Activated T-cell treated with anti-CD3 and anti-CD28 coated beads, Interleukin-2, amount 50 U/mL, for 72 hours (primary cell): ENCODE data around the gene HTR7. TPM values are rescaled to one million over a fixed set of nuclear protein-coding genes. Genes with fewer than 3 reads are reported as not detected.
"Not testable (repeated sequence)": the region's sequence is repeated elsewhere in the genome, so short reads cannot be mapped to it uniquely, and the experiment has no call there.

Experiments
- ATAC-seq, 2 donors: fragments of 150-1000 bp; cut with Tn5 transposase; replicated peaks in 1 of 2; 2 replicates each; pipeline ENCODE4 v1.10.0; 2021; ENCODE audit warnings: moderate library complexity in 2 of 2, mild to moderate bottlenecking in 1 of 2
- DNase-seq, 2 donors: peaks; one replicate each; pipeline ENCODE4 v3.0.0; 2021 to 2022; ENCODE audit warnings: mixed read lengths in 1 of 2
- H3K27ac Mint-ChIP-seq: one replicate; pipeline ENCODE4 v1.8.0; 2022; ENCODE audit warnings: mild to moderate bottlenecking, moderate library complexity, mixed read lengths
- H3K27me3 Mint-ChIP-seq: one replicate; pipeline ENCODE4 v1.8.0; 2022; ENCODE audit warnings: low read depth, mixed read lengths
- H3K36me3 Mint-ChIP-seq, 2 donors: one replicate each; pipeline ENCODE4 v1.8.0; 2022; ENCODE audit warnings: mixed read lengths in 2 of 2, mild to moderate bottlenecking in 1 of 2; ENCODE audit not compliant: insufficient read depth in 2 of 2
- H3K4me1 Mint-ChIP-seq: one replicate; pipeline ENCODE4 v1.8.0; 2022; ENCODE audit warnings: low read depth, mixed read lengths
- H3K4me3 Mint-ChIP-seq, 2 donors: one replicate each; pipeline ENCODE4 v1.8.0; 2022; ENCODE audit warnings: mild to moderate bottlenecking in 2 of 2, mixed read lengths in 2 of 2, moderate library complexity in 2 of 2
- H3K9me3 Mint-ChIP-seq, 2 donors: one replicate each; pipeline ENCODE4 v1.8.0; 2022; ENCODE audit warnings: mixed read lengths in 2 of 2
- total RNA-seq, 2 donors: library from RNA; stranded (reverse); gene quantifications; one replicate each; pipeline ENCODE4 v1.2.3, GENCODE V29; 2022

Gene HTR7
- total RNA-seq, 2 donors from 2014 or later, result 0.09 to 0.10 TPM

DNA sequence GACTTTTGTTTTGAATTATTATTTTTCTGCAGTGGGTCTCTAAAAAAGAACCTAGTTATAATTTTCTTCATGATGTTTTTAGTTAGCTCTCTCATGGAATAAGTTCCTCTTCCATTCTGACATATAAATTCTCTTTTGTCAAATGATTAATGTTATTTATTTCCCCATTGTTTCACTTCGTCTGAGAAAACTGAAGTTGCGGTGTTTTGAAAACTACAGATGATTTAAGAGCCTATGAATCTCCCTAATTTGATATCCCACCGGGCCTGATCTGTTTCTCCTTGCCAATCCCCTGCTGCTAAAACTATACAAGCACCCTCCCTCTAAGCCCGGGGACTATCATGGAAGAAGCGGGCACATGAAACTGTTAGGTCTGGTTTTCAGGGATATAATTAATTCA lies 41.4 kb downstream of the HTR7 start:
- no peaks in the 10 kb centered on the region for H3K36me3 Mint-ChIP-seq
- no peak overlapping the region for H3K27ac Mint-ChIP-seq
- H3K4me3 Mint-ChIP-seq, result no peak overlapping the region
- DNase-seq (no peak), ATAC-seq (no peak)
- H3K9me3 Mint-ChIP-seq, result peaks cover 0 to 2% of the 10 kb centered on the region in 2 donors
- no peaks in the 10 kb centered on the region for H3K4me1 Mint-ChIP-seq
- peaks cover 6% of the 10 kb centered on the region for H3K27me3 Mint-ChIP-seq

DNA sequence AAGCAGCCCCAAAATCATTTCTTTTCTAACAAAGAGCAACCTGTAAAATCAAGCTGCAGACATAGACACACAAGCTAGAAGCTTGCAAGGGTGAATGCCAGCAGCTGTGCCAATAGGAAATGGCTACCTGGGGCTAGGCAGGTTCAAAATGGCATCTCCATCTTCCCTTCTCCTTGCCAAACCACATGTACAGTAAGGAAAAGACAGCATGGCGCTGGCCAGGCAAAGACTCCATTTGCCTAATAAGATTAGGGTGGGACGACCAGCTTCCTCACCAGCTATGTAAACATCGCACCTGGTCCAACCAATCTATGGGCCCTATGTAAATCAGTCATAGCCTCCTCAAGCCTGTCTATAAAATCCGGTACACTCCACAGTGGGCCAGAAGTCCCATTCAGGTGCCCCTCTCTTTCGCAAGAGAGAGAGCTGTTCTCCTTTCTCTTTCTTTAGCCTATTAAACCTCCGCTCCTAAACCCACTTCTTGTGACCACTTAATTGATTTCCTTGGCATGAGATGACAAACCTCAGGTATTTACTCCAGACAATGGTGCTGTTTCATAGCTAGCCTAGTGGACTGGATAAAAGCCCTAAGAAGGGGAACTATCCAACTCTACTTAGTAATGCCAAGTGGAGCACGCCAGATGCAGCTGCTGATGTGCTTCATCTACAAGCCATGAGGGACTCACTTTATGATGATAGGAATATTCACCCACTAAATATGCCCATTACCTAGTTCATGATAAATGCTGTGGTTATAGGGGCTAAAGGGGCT lies 44.1 kb downstream of the HTR7 start:
- Mint-ChIP-seq H3K4me1 (no peaks in the 10 kb centered on the region), H3K4me3 (no peak overlapping the region), H3K36me3 (no peaks in the 10 kb centered on the region), H3K27me3 (no peaks in the 10 kb centered on the region), H3K9me3 (peaks cover 0 to under 1% of the 10 kb centered on the region in 2 donors), H3K27ac (no peak overlapping the region)
- DNase-seq, result no peak
- no peak for ATAC-seq

- not testable (repeated sequence) for H3K4me3 Mint-ChIP-seq, H3K9me3 Mint-ChIP-seq, H3K27me3 Mint-ChIP-seq, H3K4me1 Mint-ChIP-seq, DNase-seq, H3K27ac Mint-ChIP-seq, ATAC-seq, H3K36me3 Mint-ChIP-seq
Measured at GRCh38 chr10:90807106-90807505, 50.7 kb downstream of the HTR7 start.

DNA sequence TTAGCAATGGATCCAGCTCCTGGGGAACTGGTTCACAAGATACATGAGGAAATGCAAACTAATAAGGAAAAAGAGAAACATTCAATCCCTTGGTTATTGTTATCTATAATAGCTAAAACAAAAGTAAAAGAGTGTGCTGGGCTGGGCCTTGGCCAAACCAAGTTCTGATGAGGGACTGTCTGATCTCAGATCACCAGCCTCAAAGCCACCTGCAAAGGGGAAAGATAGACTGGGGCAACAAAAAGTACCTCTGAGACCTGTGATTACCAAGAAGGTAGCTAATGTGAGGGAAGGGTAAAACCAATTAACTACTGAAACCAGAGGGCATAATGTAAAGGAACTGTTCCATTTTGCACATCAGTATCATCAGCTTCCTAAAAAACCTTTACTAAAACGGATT lies 51.2 kb downstream of the HTR7 start:
- Mint-ChIP-seq H3K9me3 (no peaks in the 10 kb centered on the region), H3K36me3 (no peaks in the 10 kb centered on the region), H3K27me3 (peaks cover 2% of the 10 kb centered on the region), H3K27ac (no peak overlapping the region), H3K4me3 (no peak overlapping the region), H3K4me1 (no peaks in the 10 kb centered on the region)
- no peak for DNase-seq
- ATAC-seq, result no peak

- Mint-ChIP-seq H3K4me1 (no peaks in the 10 kb centered on the region), H3K36me3 (no peaks in the 10 kb centered on the region), H3K27ac (no peak overlapping the region), H3K9me3 (no peaks in the 10 kb centered on the region), H3K27me3 (peaks cover 7% of the 10 kb centered on the region), H3K4me3 (no peak overlapping the region)
- ATAC-seq (no peak), DNase-seq (no peak)
Measured at GRCh38 chr10:90805206-90805605, 52.6 kb downstream of the HTR7 start.

- no peak for DNase-seq
- no peak for ATAC-seq
- H3K4me1 Mint-ChIP-seq, result no peaks in the 10 kb centered on the region
- H3K9me3 Mint-ChIP-seq, result no peaks in the 10 kb centered on the region
- peaks cover 7% of the 10 kb centered on the region for H3K27me3 Mint-ChIP-seq
- no peak overlapping the region for H3K4me3 Mint-ChIP-seq
- H3K27ac Mint-ChIP-seq, result no peak overlapping the region
- no peaks in the 10 kb centered on the region for H3K36me3 Mint-ChIP-seq
Measured at GRCh38 chr10:90804354-90804753, 53.5 kb downstream of the HTR7 start.

DNA sequence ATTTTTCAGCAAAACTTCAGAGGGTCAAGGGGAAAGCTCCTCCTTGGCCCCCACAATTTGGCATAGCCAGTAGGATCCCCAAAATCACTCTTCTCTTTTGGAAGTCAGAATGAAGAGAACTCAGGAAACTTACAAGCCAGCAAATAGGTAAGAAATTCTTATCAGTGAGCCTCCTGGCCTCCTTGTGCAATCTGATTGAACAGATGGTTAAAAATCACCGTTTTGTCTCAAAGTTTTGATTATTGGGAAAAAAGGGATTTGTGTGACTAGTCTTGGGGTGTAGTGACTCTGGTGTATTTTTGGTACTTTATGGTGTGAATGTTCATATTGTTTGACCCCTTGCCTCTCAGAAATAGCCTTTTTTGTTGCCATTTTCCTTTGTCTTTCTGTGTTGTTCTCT lies 56.2 kb downstream of the HTR7 start:
- Mint-ChIP-seq H3K4me3 (no peak overlapping the region), H3K9me3 (no peaks in the 10 kb centered on the region), H3K27ac (no peak overlapping the region), H3K36me3 (no peaks in the 10 kb centered on the region), H3K4me1 (no peaks in the 10 kb centered on the region), H3K27me3 (peaks cover 17% of the 10 kb centered on the region)
- DNase-seq (no peak), ATAC-seq (no peak)

DNA sequence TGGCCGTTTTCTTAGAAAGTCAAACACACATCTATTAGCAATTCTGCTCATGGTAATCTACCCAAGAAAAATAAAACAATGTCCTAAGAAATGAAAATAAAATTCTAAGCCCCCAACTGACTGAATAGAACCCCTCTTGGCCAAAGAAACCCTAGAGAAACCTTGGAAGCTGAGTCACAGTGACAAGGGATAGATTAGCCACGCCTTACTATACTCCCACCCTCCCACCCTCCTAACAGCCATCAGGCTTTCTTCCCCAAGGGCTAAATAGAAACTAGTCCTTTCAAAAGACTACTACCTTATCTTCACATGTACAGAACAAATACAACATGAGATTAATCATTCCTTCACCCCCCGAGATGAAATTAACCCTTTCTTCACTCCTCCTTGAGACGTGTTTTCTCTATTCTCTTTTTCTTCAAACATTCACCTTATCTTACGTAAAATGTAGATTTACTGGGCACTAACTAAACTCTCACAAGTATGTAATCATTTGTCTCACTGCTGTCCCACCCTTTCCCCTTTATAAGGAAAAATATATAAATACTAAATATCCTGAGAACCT lies 57.5 kb downstream of the HTR7 start:
- ATAC-seq (no peak), DNase-seq (no peak)
- Mint-ChIP-seq H3K4me3 (no peak overlapping the region), H3K27ac (no peak overlapping the region), H3K36me3 (peaks cover 2 to 4% of the 10 kb centered on the region in 2 donors), H3K4me1 (no peaks in the 10 kb centered on the region), H3K27me3 (peaks cover 25% of the 10 kb centered on the region), H3K9me3 (peaks cover 3 to 4% of the 10 kb centered on the region in 2 donors)

DNA sequence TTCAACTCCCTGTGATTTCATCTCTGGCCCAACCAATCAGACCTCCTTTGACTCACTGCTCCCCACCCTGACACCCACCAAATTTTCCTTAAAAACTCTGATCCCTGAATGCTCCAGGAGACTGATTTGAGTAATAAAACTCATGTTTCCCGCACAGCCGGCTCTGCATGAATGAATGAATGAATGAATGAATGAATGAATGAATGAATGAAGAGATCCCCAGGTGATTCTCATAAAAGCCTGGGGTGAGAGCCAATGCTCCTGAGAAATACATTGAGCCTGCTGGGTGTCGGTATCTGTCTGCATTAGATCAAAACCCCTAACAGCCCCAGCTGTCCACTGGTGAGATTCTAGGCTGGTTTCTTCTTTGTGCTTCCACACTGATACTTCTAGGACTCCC lies 58.7 kb downstream of the HTR7 start:
- no peak overlapping the region for H3K4me3 Mint-ChIP-seq
- H3K36me3 Mint-ChIP-seq, result peaks cover 2 to 4% of the 10 kb centered on the region in 2 donors
- DNase-seq, result no peak
- no peaks in the 10 kb centered on the region for H3K4me1 Mint-ChIP-seq
- peaks cover 3 to 6% of the 10 kb centered on the region in 2 donors for H3K9me3 Mint-ChIP-seq
- peaks cover 28% of the 10 kb centered on the region for H3K27me3 Mint-ChIP-seq
- ATAC-seq, result no peak
- no peak overlapping the region for H3K27ac Mint-ChIP-seq

DNA sequence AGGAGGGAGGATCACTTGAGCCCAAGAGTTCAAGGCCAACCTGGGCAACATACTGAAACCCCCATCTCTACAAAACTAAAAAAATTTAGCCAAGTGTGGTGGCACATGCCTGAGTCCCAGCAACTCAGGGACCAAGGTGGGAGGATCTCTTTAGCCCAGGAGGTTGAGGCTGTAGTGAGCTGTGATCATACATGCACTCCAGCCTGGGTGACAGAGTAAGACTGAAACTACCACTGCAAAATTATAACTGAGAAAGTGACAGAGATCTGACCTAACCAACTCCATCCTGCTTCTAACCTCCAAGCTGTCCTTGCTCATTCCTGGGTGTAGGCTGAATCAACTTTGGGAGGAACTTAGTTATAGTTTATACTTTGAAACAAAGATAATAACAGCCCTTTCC lies 59.4 kb downstream of the HTR7 start:
- Mint-ChIP-seq H3K36me3 (peaks cover 2 to 4% of the 10 kb centered on the region in 2 donors), H3K4me1 (no peaks in the 10 kb centered on the region), H3K4me3 (no peak overlapping the region), H3K9me3 (peaks cover 3 to 6% of the 10 kb centered on the region in 2 donors), H3K27me3 (peaks cover 28% of the 10 kb centered on the region), H3K27ac (no peak overlapping the region)
- peak; percentile 29 to 68 for ATAC-seq
- no peak for DNase-seq

GRCh38 chr10:90790422-90790821 lies 67.4 kb downstream of the HTR7 start:
- H3K27ac Mint-ChIP-seq, result no peak overlapping the region
- ATAC-seq, result no peak
- DNase-seq, result no peak
- peaks cover 22% of the 10 kb centered on the region for H3K27me3 Mint-ChIP-seq
- H3K9me3 Mint-ChIP-seq, result peaks cover 2 to 3% of the 10 kb centered on the region in 2 donors
- H3K36me3 Mint-ChIP-seq, result peaks cover 0 to 1% of the 10 kb centered on the region in 2 donors
- H3K4me1 Mint-ChIP-seq, result peaks cover 5% of the 10 kb centered on the region
- no peak overlapping the region for H3K4me3 Mint-ChIP-seq

GRCh38 chr10:90788968-90789367 lies 68.9 kb downstream of the HTR7 start:
- H3K4me3 Mint-ChIP-seq, result no peak overlapping the region
- H3K9me3 Mint-ChIP-seq, result no peaks in the 10 kb centered on the region
- H3K27me3 Mint-ChIP-seq, result peaks cover 22% of the 10 kb centered on the region
- peaks cover 5% of the 10 kb centered on the region for H3K4me1 Mint-ChIP-seq
- no peak for ATAC-seq
- DNase-seq, result no peak
- no peaks in the 10 kb centered on the region for H3K36me3 Mint-ChIP-seq
- no peak overlapping the region for H3K27ac Mint-ChIP-seq

DNA sequence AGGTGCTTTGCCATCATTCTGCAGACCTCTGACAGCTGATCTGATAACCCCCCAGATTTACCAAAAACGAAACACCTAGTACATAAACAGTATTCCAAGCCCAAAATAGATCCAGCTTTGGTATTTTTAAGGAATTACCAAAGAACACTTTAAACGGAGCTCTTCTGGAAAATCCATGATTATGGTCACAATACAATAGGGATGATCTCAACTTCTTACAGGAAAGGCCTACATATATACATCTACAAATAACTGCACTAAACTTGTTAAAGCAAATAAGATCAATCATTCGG lies 69.7 kb downstream of the HTR7 start:
- H3K36me3 Mint-ChIP-seq, result no peaks in the 10 kb centered on the region
- DNase-seq (no peak), ATAC-seq (no peak)
- H3K4me3 Mint-ChIP-seq, result no peak overlapping the region
- H3K9me3 Mint-ChIP-seq, result no peaks in the 10 kb centered on the region
- H3K27ac Mint-ChIP-seq, result no peak overlapping the region
- peaks cover 22% of the 10 kb centered on the region for H3K27me3 Mint-ChIP-seq
- peaks cover 5% of the 10 kb centered on the region for H3K4me1 Mint-ChIP-seq
